ENCODE results near the gene CYRIA.

Gene CYRIA

DNA sequence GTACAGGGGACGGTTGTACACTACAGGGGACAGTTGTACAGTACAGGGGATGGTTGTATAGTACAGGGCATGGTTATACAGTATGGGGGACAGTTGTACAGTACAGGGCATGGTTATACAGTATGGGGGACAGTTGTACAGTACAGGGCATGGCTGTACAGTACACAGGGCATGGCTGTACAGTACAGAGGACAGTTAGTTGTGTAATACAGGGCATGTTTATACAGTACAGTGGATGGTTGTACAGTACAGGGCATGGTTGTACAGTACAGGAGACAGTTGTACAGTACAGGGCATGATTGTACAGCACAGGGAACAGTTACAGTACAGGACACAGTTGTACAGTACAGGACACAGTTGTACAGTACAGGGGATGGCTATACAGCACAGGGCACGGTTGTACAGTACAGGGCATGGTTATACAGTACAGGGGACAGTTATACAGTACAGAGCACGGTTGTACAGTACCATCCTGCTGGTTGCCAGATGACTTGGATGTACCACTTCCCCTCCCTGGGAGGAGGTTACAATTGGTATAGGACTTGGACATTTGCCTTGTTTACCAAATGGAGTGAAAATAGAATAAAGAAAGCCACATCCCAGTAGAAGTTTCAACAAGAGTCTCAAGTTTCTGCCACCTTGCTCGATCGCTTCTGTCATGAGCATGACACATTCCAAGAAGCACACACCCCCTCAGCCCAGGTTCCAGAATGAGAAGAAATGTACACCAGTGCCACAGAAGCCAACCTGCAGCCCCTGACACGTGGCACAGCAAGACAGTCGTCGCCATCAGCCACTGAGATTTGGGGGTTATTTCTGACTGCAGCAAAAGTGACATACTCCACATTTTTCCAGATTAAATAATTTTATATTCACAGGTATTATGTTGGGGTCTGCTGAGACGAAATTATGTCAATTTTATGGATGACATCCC, 16.0 kb downstream of the CYRIA start:
- DNase-seq = no peak

DNA sequence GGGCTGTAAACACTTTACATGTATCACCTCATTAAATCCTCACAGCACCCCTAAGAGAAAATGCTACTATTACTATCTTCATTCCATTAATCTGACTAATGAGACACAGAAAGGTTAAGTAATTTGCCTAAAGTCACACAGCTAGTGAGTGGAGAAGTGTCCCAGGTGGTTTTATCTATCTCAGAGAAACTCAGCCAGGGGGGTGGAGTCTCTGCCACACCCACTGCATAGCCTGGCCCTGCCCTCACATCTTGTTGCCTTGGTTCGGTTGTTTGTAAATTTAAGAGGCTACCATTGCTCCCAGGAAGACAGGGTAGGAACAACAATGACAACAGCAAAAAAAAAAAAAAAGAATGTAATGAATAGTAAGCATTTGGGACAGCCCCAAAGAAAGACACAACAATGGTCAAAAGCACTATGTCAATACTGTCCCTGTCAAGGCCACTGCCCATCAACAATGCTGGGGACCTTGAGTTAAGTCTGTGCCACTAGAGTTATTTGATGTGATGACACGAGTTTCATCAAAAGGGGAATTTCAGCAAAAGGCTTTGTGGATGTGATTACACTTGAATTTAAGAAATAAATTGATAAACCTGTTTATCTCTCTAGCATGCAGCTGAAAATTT, 17.5 kb downstream of the CYRIA start:
- no peak for DNase-seq

DNA sequence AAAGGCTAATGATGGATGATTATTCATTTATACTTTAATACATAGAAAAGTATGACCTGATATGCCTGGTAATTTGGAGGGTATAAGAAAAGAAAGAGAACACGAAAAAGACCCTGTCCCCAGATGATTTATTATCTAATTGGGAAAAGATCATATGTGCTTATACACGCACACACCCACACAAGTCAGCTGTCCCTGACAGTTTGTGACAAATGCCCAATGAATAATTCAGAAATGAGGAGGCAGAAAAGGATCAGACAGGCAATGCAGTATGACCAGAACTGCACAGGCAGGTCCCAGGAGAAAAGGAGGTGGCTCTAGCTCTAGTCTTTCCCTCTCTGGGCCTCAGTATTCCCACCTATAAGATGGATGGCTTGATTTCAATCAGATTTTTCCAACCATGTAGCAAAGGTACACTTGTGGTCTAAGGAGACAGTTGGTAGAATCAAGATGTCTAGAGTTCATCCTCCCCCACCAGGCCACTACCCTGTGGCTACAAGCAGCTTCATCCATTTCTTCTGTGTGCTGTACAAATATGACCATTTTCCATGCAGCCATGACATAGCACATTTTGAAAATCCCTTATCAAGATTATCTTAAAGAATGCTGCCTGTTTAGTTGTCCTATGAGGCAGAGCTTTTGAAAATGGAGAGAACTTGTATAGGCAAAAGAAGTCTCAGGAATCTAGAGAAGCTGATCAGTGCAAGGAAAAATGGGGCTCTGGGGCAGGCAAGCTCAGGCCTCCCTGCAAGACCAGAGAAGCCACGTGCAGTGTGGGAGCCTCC, 19.7 kb downstream of the CYRIA start:
- no peak for DNase-seq

DNA sequence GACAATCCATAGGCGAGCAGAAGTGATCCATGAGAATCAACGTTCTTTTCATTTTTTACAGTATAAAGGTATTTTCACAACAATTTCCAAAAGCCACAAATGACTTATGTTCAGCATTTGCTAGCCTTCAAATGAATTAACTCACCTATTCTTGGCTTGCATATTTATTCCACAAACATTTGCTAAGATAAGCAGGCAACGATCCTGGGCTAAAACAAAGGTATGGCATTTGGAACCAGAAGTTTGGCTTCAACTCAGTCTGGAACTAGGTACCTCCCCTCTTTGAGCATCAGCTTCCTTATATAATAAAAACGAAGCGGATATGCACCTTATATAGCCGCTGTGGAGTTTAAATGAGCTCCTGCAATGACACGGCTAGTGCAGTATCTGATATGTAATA, 20.5 kb downstream of the CYRIA start:
- no peak for DNase-seq

DNA sequence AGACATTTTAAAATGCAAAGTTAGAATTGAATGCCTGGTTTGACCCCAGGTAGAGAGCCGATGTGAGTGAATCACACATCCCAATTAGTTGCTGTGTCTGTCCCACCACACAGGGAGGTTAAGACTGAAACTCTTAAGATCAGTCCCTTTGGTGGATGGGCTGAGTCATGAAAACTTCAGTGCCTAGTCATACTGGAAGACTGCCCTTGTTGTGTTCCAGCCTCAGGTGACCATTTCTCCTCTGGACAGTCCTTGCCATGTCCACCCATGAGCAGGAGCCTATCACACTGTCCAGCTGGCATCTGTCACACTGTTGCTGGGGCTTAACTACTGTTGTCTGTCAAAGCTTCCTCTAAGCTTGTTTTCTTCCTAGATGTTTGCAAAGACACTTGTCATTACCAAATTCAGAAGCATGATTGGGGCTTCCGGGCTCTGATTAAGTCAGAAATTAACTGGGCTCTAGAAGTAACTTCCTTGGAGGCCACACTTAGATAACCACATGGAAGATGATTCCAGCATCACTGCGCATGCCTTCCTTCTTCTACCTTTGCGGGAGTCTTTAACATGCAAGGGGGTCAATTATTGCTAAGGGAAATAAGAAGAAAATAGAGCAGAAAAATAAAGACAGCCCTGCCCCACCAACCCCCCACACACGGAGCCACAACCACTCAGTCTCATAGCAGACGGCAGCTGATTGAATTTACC, 21.3 kb downstream of the CYRIA start:
- DNase-seq = no peak

DNA sequence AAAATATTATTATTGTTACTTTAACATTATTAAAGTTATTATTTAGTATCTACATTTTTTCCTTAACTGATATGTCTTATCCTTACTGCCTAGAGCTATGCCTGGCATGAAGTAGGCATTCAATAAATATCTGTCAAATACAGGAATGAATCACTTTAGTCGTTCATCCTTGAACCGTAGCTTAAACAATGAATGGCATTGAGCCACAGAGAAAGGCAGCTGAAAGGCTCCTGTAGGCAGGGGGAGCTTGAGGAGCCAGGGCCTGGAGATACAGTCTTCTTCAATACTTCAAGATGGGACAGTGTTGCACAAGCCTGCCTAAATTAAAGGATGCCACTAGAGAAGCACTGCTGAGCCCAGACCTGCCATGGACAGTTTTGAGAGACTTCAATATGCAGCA, 22.5 kb downstream of the CYRIA start:
- no peak for DNase-seq

DNA sequence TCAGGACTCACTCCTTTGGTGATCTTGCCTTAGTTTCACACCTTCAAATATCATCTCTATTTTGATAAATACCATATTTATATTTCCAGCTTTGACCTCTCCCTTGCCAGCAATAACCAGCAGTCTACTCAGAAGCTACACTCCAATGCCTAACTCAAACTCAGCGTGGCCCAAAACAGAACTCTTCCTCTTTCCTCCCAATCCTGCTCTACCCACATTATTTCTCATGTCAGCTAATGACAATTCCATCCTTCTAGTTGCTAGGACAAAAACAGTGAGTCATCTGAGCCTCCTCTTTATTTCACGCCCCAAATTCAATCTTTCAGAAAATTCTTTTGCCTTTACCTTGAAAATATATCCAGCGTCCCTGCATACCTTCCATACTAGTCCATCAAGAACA, 23.5 kb downstream of the CYRIA start:
- DNase-seq = no peak

DNA sequence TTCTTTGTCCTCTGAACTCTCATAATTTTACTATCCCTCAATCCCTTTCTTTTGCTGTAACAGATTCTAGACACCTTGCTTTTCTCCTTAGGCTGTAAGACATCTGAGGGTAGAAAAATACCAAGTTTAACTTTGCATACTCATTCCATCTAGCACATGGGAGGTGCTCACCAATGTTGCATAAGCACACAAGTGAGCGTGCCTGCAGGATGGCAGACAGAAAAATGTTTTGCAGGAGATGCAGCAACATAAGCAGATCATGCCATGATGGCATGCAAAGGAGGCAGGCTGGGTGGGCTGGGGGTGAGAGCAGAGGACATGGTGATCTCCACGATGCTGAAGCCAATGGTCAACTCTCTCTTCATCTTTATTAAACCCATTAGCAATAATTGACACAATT, 24.1 kb downstream of the CYRIA start:
- no peak for DNase-seq

DNA sequence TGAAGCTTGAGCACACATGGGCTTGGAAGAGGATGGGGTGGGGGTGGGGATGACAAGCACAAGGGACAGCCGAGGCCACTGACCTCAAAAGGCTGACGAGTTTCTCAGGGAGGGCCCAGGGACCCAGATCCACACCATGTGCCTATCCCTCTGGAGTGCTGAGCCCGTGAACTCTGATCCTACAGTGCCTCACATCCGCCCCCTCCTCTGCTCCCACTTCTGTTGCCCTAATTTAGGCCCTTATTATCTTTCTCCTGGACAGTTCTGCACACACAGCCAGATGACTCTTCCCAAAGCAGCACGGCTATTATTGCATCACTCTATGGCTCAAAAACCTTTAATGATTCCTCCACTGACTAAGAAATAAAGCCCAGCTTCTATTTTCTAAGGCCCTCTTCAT, 24.8 kb downstream of the CYRIA start:
- no peak for DNase-seq

DNA sequence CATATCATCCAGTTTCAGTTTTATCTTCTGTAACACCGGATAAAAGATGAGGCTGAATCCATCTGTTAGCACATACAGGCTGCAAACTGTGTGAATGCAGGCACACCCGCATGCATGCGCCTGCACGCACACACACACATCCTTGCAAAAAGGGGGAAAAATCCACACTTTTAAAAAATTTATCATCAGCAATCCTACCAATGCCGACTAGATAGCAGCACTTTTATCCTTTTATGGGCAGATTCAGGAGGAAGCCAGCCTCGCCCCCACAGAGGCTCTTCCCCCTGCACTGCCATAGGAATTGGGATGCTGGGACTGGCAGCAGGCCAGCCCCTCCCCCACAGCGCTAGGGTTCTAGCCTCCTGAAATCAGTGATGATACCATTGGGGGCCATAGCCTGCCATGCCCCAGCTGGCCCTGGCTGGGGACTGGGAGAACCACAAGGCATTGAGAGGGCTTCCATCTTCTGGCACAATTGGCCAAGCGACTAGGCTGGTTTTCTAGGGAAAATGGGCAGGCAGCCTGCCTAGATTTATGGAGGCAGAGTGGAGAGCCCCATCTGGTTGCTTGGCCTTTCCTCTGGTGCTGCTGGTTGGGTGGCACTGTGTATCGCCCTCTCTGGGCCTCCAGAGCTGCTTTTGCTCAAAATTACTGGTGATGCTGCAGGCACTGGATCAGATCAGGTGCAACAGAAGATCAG, 25.5 kb downstream of the CYRIA start:
- no peak for DNase-seq

DNA sequence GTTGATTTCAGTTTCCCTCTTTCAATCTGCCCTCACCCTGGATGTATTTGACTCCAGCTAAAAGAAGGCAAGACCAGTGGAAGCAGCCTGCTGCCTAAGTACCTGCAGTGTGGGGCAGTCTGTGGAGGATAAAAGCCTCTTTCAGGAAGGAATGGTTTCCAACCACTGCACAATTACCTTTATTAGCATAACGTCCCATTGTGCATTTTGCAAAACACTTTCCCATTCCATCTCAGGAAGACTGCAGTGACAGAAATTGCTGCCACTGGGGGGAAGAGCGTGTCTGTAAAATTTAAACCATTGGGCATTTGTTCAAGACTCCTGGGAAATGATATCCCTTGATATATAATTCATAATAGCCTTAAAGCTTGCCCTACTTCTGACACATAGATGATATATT, 26.2 kb downstream of the CYRIA start:
- no peak for DNase-seq

DNA sequence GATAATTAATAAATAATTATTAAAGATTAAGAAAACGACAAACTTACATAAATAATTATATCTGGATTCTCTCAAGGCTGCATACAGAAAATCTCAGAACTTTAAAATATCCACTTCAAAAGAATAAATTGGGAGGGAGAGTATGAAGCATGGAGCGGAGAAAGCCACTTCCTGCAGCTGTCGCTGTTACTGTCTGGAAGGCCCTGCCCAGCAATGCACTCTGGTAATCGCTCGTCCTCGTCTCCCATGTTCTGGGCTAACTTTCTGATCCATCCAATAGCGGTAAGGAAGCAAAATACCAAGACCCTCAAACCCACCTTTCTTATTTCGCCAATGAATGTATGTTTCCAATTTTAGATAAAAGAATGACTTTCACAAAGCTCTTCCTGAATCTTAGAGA, 26.7 kb downstream of the CYRIA start:
- no peak for DNase-seq

DNA sequence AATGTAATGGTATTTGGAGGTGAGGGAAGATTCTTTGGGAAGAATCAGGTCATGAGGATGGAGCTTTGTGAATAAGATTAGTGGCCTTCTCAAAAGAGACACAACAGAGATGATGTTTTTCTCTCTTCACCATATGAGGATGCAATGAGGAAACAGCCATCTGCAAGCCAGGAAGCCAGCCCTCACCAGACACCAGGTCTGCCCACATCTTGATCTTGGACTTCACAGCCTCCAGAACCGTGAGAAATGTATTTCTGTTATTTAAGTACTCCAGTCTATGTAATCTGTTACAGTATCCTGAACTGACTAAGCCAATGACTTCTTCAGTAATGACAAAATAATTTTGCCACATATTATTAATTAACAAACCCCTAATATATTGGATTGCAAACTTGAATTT, 28.3 kb downstream of the CYRIA start:
- no peak for DNase-seq

DNA sequence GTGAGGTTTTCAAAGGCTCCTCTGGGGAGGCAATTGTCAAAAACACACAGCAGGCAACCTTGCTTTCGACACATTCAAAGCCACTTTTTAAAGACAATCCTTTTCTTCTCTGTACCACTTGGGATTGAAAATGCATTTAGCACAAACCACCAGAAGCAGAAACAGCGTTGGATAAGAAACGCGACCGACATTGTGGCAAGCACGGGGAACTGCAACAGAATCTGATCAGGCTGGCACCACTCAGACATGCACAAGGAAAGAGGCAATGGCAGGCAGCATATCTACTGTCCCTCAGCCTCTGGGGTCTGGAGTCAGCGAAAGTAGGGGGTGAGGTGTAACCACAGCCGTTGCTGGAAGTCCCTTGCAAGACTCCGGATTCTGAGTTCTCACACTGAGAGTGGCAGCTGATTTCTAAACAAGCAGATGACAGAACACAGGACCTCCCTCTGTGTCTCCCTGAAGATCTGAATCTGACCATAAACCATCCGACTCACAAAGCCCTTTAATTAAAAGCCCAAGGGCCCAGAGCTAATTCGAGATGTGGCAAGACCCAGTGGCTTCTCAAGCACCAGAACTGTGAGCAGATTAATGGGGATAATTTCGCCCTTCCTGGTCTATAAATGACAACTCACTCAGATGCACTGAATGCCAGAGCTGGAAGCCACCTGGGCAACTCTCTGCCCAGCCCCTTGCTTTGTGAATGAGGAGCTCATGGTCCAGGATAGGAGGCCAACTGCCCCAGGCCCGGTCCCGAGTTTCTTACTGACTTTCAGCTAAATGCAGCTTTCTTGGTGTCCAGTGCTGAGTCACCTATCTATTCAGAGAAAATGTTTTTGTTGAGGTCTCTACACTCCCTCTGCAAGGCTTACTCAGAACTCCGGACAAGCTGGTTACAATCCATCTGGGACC, 29.6 kb downstream of the CYRIA start:
- no peak for DNase-seq

DNA sequence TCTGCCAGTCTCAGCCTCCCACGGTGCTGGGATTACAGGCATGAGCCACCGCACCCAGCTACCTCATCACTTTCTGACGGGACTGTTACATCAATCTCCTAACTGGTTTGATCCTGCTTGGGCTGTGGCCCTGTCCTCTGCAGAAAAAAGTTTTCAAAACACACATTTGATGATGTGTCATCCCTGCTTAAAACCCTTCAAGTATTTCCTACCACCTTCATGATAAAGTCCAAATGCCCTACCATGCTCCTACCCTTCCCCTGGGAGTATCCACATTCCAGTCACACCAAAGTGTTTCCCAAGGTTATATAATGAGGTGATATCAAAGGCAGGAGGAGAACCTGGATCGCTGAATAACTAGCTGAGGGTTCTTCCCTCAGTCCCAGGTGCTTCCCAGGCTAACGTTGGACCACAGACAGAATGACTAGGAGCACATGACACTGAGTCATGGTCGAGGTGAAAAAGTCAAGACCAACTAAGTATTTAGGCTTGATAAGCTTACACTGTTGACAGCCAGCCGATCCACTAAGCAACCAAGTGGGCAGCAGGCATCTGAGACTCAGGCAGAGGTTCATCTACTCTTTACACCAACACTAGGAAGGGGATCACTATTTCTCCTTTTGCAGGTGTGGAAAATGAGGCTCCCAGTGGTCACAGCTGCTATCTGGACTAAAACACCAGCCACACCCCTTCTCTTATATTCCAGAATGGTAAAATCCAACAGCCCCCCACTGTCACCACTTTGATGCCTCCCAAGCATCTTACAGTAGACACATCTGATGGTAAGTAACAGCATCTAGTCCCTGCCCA, 31.8 kb downstream of the CYRIA start:
- no peak for DNase-seq

DNA sequence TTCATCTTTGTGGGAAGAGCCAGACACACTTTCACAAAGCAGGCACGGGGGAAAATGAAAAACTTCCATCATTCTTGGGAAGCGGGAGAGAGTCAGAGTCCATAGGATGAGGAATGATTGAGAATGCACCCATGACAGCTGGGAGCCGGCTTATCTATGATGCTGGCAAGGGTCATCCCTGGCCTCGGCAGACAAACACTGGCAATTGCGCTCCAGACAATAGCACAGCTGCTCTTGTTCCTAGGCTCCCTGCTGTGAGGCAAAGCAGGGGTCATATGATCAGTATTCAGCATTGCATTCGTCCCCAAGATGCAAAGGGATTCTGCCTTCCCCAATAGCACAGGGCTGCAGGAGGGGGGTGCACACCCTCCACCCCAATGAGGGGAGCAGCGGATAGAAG, 33.0 kb downstream of the CYRIA start:
- DNase-seq = no peak

DNA sequence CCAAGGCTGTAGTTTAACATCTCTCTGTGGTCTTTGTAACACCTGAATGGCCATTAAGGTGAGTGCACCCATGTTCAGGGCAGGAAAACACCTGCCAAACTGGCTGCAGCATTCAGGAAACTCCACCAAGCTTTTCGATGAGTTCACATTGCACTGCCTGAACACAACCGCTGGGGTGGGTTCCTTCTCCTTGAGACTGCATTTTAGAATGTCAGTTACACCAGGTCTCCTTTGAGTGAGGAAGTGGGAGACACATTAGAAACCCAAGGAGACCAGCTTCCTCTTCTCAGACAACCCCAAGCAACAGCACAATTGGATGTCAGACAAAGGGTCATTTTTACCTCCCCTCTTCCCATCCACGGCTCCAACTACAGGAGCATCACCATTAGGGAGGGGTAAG, 35.2 kb downstream of the CYRIA start:
- no peak for DNase-seq

DNA sequence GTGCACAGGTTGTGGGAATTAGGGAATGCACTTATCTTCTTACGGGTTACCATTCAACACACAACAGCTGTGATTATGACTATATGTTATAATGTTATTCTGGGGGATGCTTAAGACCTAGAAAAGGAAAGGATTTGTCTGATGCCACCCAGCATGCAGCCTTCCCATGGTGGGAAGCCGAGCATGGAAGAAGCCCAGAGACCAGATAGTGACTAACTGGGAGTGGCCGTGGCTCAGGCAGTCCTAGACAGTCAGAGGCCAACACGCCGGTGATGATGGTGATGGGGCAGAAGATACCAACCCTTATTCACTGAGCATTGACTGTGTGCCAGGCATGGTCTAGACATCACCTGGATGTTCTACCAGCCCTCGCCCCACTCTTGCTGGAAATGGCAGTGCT, 35.9 kb downstream of the CYRIA start:
- DNase-seq = no peak

DNA sequence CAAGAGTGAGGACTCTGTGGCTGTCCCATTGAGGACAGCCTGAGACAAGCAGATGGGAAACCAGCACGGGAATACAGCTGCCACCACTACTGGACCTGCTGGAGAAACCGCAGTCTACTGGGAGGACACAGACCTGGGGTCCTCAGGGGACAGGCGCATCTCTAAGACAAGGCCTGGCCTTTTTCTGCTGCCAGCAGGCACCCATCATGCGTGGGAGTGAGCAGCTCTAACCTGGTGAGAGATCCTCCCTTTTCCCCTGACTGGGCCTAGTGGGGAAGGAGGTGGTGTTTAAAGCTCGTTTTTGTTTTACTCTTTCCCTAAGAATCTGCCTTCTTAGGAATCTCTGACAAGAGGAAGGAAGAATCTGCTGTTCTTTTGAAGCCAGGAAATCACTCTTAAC, 36.6 kb downstream of the CYRIA start:
- no peak for DNase-seq

DNA sequence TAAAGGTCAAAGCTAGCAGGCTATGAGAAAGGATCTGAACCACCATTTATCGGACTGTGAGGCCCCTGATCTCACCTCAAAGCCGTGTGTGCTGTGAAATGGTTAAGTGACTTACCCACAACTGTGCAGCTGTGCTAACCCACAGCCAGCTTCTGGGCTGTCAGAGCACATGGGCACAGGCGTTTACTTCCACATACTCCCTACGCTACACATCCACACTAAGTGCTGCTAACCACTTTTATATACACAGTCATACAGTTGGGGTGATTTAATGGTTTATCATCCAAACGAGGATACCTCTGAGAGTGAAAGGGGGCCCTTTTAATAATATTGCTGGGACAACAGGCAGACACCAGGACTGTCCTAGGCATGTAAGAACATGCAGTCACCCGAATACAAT, 37.3 kb downstream of the CYRIA start:
- no peak for DNase-seq

All from stimulated activated CD4-positive, alpha-beta T cell treated with anti-CD3 and anti-CD28 coated beads, Interleukin-2, amount 100 ng/mL, for 48 hours (primary cell).